GM12892 (cell line): ENCODE data around the gene HSDL2.

ENCODE experiments used
- POLR2AphosphoS5 ChIP-seq: IDR thresholded peaks from 2 replicates; pipeline ENCODE4 v1.6.1; 2011; ENCODE audit warnings: low read depth, low read length, control low read depth
- TAF1 ChIP-seq: IDR thresholded peaks from 2 replicates; pipeline ENCODE4 v1.6.1; 2011; ENCODE audit warnings: low read depth, mild to moderate bottlenecking, control low read depth, low read length, borderline replicate concordance

DNA sequence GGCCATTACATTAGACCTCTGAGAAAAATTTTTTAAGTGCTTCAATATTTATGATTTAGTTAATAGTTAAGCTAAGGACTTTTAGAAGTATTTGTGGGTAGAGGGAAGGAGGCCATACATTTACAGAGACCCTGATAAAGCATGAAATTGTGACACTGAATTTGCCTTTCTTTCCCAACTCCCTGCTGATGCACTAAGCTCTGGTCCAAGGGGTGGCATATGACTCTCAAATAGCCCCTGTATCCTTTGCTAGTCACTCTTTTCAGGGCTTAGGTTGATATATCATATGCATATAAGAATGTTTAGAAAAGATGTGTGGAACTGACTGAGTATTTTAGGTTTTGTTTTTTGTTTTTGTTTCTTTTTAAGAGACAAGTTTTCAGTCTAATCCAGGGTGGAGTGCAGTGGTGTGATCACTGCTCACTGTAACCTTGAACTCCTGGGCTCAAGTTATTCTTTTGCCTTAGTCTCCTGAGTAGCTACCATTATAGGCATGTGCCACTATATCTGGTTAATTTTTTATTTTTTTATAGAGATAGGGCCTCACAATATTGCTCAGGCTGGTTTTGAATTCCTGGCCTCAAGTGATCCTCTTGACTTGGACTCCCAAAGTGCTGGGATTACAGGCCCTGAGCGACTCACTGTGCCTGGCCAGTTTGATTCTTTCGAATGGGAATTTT lies 127.2 kb downstream of the HSDL2 start:
- TF ChIP-seq TAF1 (no peak), POLR2AphosphoS5 (no peak)
